GM12874 (cell line): ENCODE measurements around the gene UBA52.

Experiments used
- CTCF ChIP-seq: IDR thresholded peaks from 2 replicates; pipeline ENCODE4 v1.5.1; 2011; ENCODE audit warnings: low read depth, mild to moderate bottlenecking, control low read depth, low read length, moderate library complexity; ENCODE audit not compliant: insufficient read depth

UBA52 gene

GRCh38 chr19:18610556-18611326, 39.1 kb downstream of the UBA52 start:
- no peak for TF ChIP-seq CTCF

- no peak for TF ChIP-seq CTCF
Measured at GRCh38 chr19:18611327-18612050, 39.8 kb downstream of the UBA52 start.

- TF ChIP-seq CTCF, result no peak
Measured at GRCh38 chr19:18612051-18612771, 40.6 kb downstream of the UBA52 start.

GRCh38 chr19:18612772-18613588, 41.3 kb downstream of the UBA52 start, which contains the start of gene TMEM59L:
TMEM59L (plus strand) TSS chr19:18612870; CDS start chr19:18612959, 89 bp downstream.
- TF ChIP-seq CTCF, result no peak

- TF ChIP-seq CTCF, result no peak
Measured at GRCh38 chr19:18613589-18614234, 42.1 kb downstream of the UBA52 start.

GRCh38 chr19:18616023-18616422, 44.4 kb downstream of the UBA52 start:
- no peak for TF ChIP-seq CTCF
